CD14-positive monocyte (primary cell): Measurements from ENCODE around the gene RPS6KA4. TPM values are rescaled to one million over a fixed set of nuclear protein-coding genes. Genes with fewer than 3 reads are reported as not detected.
A peak's percentile ranks its signal among the peaks of the same experiment; 100 is the strongest.

ENCODE experiments used
- DNase-seq, 3 donors: peaks; one replicate each; pipeline ENCODE4 v3.0.0-alpha.2; 2011 to 2022
- H2AFZ ChIP-seq: 2 replicates; pipeline ENCODE4 v1.6.0; 2012; ENCODE audit warnings: mild to moderate bottlenecking, low read depth, low read length, inconsistent platforms; ENCODE audit not compliant: insufficient read depth, poor library complexity, severe bottlenecking
- H3K27ac ChIP-seq, 2 donors: 1 replicate in 1 of 2; 2 replicates in 1 of 2; pipeline ENCODE4 v1.5.1; 2012 to 2013; ENCODE audit warnings: low read length in 2 of 2, control low read depth in 1 of 2, inconsistent platforms in 1 of 2, low read depth in 1 of 2, mild to moderate bottlenecking in 1 of 2
- H3K27me3 ChIP-seq, 2 donors: one replicate each; pipeline versions ENCODE4 v1.6.0 to v1.6.1; 2011 to 2013; ENCODE audit warnings: low read length in 2 of 2; ENCODE audit not compliant: control insufficient read depth in 2 of 2, insufficient read depth in 2 of 2
- H3K36me3 ChIP-seq, 2 donors: replicated peaks in 1 of 2; 1 replicate in 1 of 2; 2 replicates in 1 of 2; pipeline versions ENCODE4 v1.5.1 to v1.6.1; 2012 to 2013; ENCODE audit warnings: low read length in 2 of 2, control low read depth in 1 of 2, inconsistent platforms in 1 of 2, mild to moderate bottlenecking in 1 of 2; ENCODE audit not compliant: insufficient read depth in 2 of 2, control insufficient read depth in 1 of 2
- H3K4me1 ChIP-seq, 2 donors: 1 replicate in 1 of 2; 2 replicates in 1 of 2; pipeline versions ENCODE4 v1.5.1 to v1.6.1; 2012 to 2013; ENCODE audit warnings: low read length in 2 of 2, control low read depth in 1 of 2, inconsistent platforms in 1 of 2, mild to moderate bottlenecking in 1 of 2, moderate library complexity in 1 of 2; ENCODE audit not compliant: insufficient read depth in 2 of 2, control insufficient read depth in 1 of 2
- H3K4me2 ChIP-seq: replicated peaks from 2 replicates; pipeline ENCODE3; 2012; ENCODE audit warnings: low read length, moderate library complexity, mild to moderate bottlenecking; ENCODE audit not compliant: poor library complexity, severe bottlenecking; ENCODE audit errors: extremely low read depth
- H3K4me3 ChIP-seq, 3 experiments: fragments of 200-600 bp in 1 of 3; sonication (generic) in 1 of 3; replicated peaks in 1 of 3; 1 replicate in 2 of 3; 2 replicates in 1 of 3; pipeline ENCODE4 v1.5.1; 2011 to 2013; ENCODE audit warnings: low read length in 3 of 3, mild to moderate bottlenecking in 3 of 3, control low read depth in 2 of 3, low read depth in 2 of 3, inconsistent platforms in 1 of 3, moderate library complexity in 1 of 3
- H3K79me2 ChIP-seq: 2 replicates; pipeline ENCODE4 v1.6.0; 2012; ENCODE audit warnings: mild to moderate bottlenecking, control low read depth, inconsistent platforms, low read length, moderate library complexity; ENCODE audit not compliant: insufficient read depth
- H3K9ac ChIP-seq: 2 replicates; pipeline ENCODE4 v1.6.0; 2017; ENCODE audit warnings: low read length, mild to moderate bottlenecking; ENCODE audit not compliant: insufficient read depth, poor library complexity, severe bottlenecking
- H3K9me3 ChIP-seq, 2 donors: replicated peaks in 1 of 2; 1 replicate in 1 of 2; 2 replicates in 1 of 2; pipeline versions ENCODE4 v1.5.1 to v1.6.1; 2012 to 2013; ENCODE audit warnings: low read length in 2 of 2, control low read depth in 1 of 2; ENCODE audit not compliant: control insufficient read depth in 1 of 2, insufficient read depth in 1 of 2
- H4K20me1 ChIP-seq: 2 replicates; pipeline ENCODE4 v1.6.0; 2012; ENCODE audit warnings: mild to moderate bottlenecking, low read length, control low read depth, moderate library complexity; ENCODE audit not compliant: insufficient read depth
- H3K27ac Mint-ChIP-seq, 7 donors: one replicate each; pipeline ENCODE4 v1.8.0; 2020; ENCODE audit warnings: mild to moderate bottlenecking in 7 of 7, mixed read lengths in 7 of 7, moderate library complexity in 6 of 7, inconsistent platforms in 2 of 7
- H3K27me3 Mint-ChIP-seq, 3 donors: one replicate each; pipeline ENCODE4 v1.8.0; 2021 to 2022; ENCODE audit warnings: low read depth in 3 of 3, mild to moderate bottlenecking in 3 of 3, mixed read lengths in 3 of 3, moderate library complexity in 3 of 3, inconsistent platforms in 1 of 3
- H3K36me3 Mint-ChIP-seq, 2 donors: one replicate each; pipeline ENCODE4 v1.8.0; 2020; ENCODE audit warnings: mixed read lengths in 2 of 2, inconsistent platforms in 1 of 2, mild to moderate bottlenecking in 1 of 2
- H3K4me1 Mint-ChIP-seq: one replicate; pipeline ENCODE4 v1.8.0; 2020; ENCODE audit warnings: mild to moderate bottlenecking, mixed read lengths
- H3K4me3 Mint-ChIP-seq, 2 donors: one replicate each; pipeline ENCODE4 v1.8.0; 2020; ENCODE audit warnings: mild to moderate bottlenecking in 2 of 2, mixed read lengths in 2 of 2, moderate library complexity in 1 of 2
- H3K9me3 Mint-ChIP-seq, 7 donors: one replicate each; pipeline ENCODE4 v1.8.0; 2020 to 2022; ENCODE audit warnings: mixed read lengths in 7 of 7, mild to moderate bottlenecking in 6 of 7, moderate library complexity in 6 of 7, inconsistent platforms in 2 of 7
- WGBS: methylation state at CpG from one replicate; pipeline ENCODE4 v1.1.5; 2013; ENCODE audit warnings: missing lambda C conversion rate; ENCODE audit not compliant: insufficient coverage; 5-methylcytosine and 5-hydroxymethylcytosine counted together
- intact Hi-C, 2 donors: fragments of 100-400 bp; cut with micrococcal nuclease; formaldehyde crosslinking; loops; one replicate each; pipeline versions ENCODE4 v1.15.0 to v1.15.1; 2023
- polyA plus RNA-seq, 3 donors: library from polyadenylated mRNA; depleted of rRNA in 1 of 3; unstranded in 2 of 3; stranded (reverse) in 1 of 3; fragments of 300-500 nt in 2 of 3; fragments of >200 nt in 1 of 3; fragmentation: Illumina TruSeq in 2 of 3; gene quantifications; 1 replicate in 2 of 3; 2 replicates in 1 of 3; pipeline ENCODE4 v1.2.3, GENCODE V29; 2012 to 2021
- TF ChIP-seq, protein P1 (sequence below): fragments of 200-600 bp; IDR thresholded peaks from one replicate; pipeline ENCODE4 v1.8.0; 2022; ENCODE audit warnings: antibody characterized with exemption, mild to moderate bottlenecking

RPS6KA4 gene
- polyA plus RNA-seq, 3 donors: 16.2 to 110 (median 24.5) TPM

DNA sequence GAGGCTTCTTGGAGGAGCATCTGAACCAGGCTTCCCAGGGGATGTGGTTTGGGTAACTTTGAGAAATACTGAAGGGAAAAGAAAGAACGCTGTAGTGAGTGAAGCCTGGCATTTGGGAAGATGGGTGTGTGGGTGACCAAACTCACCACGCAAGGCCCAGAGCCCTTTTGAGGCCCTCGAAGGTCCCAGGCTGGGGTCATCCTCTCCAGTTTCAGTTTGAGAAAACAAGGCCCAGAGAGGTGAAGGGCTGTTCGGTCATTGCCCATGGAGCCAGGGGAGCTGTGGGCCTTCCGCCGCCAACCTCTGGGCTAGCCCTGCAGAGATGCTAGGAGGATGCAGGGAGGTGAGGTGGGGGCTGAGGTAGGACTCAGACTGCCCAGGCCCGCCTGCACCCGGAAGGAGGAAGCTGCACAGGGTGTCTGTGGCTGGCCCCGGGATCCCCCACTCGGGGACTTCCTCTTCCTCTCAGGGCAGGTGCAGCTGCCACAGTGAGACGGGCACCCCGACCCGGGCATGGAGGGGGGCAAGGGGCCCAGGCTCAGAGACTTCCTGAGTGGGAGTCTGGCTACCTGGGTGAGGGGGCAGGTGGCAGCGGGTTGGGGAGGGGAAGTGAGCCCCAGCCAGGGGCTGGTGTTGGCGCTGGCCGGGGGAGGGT is 19.1 kb upstream of the RPS6KA4 start, which contains the start of gene CCDC88B:
Gene CCDC88B, plus strand, starts transcription at position 451 of the 655 bp plus-strand sequence. Its CDS starts 63 bp downstream, at position 514.
- H3K36me3 ChIP-seq: peaks cover 19 to 20% of the 10 kb centered on the region in 2 donors
- peaks cover 23 to 35% of the 10 kb centered on the region in 2 donors for H3K36me3 Mint-ChIP-seq
- TF ChIP-seq, protein P1, sequence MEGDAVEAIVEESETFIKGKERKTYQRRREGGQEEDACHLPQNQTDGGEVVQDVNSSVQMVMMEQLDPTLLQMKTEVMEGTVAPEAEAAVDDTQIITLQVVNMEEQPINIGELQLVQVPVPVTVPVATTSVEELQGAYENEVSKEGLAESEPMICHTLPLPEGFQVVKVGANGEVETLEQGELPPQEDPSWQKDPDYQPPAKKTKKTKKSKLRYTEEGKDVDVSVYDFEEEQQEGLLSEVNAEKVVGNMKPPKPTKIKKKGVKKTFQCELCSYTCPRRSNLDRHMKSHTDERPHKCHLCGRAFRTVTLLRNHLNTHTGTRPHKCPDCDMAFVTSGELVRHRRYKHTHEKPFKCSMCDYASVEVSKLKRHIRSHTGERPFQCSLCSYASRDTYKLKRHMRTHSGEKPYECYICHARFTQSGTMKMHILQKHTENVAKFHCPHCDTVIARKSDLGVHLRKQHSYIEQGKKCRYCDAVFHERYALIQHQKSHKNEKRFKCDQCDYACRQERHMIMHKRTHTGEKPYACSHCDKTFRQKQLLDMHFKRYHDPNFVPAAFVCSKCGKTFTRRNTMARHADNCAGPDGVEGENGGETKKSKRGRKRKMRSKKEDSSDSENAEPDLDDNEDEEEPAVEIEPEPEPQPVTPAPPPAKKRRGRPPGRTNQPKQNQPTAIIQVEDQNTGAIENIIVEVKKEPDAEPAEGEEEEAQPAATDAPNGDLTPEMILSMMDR: no peak
- H2AFZ ChIP-seq: peak within 1 kb of the TSS; percentile 68
- H3K27ac Mint-ChIP-seq: peak within 1 kb of the TSS; percentile 81 to 98 (median 94)
- DNase-seq: peak; percentile 79 to 93 (median 88)
- intact Hi-C loops: loop anchor here in 1 of 2 donors (5.0 kb wide), 1 partner anchor 33 kb away; the partner anchor contains the start of gene ESRRA
- peak within 1 kb of the TSS; percentile 87 for H3K4me2 ChIP-seq
- H3K9ac ChIP-seq: peak within 1 kb of the TSS; percentile 82
- peaks cover 43% of the 10 kb centered on the region for H3K79me2 ChIP-seq
- H3K27me3 ChIP-seq: no peaks in the 10 kb centered on the region
- H4K20me1 ChIP-seq: peaks cover 44% of the 10 kb centered on the region
- H3K4me1 Mint-ChIP-seq: peaks cover 44% of the 10 kb centered on the region
- H3K9me3 ChIP-seq: no peaks in the 10 kb centered on the region
- H3K27ac ChIP-seq: peak within 1 kb of the TSS; percentile 79 to 90
- no peaks in the 10 kb centered on the region for H3K27me3 Mint-ChIP-seq
- peak within 1 kb of the TSS; percentile 67 to 93 (median 79) for H3K4me3 ChIP-seq
- H3K9me3 Mint-ChIP-seq: no peaks in the 10 kb centered on the region
- H3K4me1 ChIP-seq: peaks cover 42 to 54% of the 10 kb centered on the region in 2 donors
- WGBS: 8% methylated on average over 13 of the region's 16 CpGs
- H3K4me3 Mint-ChIP-seq: peak within 1 kb of the TSS; percentile 85 to 90

DNA sequence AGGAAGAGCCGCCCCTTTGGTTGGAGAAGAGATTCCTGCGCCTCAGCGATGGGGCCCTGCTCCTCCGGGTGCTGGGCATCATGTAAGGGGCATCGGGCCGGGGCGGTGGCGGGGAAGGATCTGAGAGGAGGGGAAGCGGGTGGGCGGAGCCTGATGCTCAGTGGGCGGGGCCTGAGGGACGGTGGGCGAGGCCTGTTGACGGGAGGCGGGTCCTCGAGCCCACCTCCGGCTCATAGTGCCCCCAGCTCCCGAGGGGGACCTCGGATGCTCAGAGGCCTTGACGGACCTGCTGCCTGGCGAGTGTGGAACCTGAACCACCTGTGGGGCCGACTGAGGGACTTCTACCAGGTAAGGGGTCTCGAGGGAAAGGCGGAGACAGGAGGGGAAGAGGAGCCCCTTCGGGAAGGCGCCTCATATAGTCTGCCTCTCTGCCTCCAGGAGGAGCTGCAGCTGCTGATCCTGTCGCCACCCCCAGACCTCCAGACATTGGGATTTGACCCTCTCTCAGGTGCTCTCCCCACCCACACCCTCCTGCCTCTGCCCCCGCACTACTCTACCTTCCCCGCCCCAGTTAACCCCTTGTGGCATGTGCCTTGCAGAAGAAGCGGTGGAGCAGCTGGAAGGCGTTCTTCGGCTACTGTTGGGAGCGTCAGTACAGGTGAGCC is 18.2 kb upstream of the RPS6KA4 start:
- Mint-ChIP-seq H3K27ac (peak overlapping the region; percentile 81 to 98 (median 94)), H3K36me3 (peaks cover 29 to 42% of the 10 kb centered on the region in 2 donors), H3K4me3 (peak overlapping the region; percentile 85 to 90), H3K27me3 (no peaks in the 10 kb centered on the region), H3K4me1 (peaks cover 43% of the 10 kb centered on the region), H3K9me3 (no peaks in the 10 kb centered on the region)
- peak overlapping the region; percentile 87 for H3K4me2 ChIP-seq
- no peaks in the 10 kb centered on the region for H3K27me3 ChIP-seq
- H2AFZ ChIP-seq: peak overlapping the region; percentile 68
- TF ChIP-seq, protein P1: no peak
- H3K79me2 ChIP-seq: peaks cover 43% of the 10 kb centered on the region
- H3K27ac ChIP-seq: peak overlapping the region; percentile 79 to 90
- peak; percentile 51 to 61 (median 55) for DNase-seq
- 4% methylated on average over 24 of the region's 33 CpGs for WGBS
- H3K36me3 ChIP-seq: peaks cover 28 to 30% of the 10 kb centered on the region in 2 donors
- H3K9ac ChIP-seq: peak overlapping the region; percentile 82
- peaks cover 53% of the 10 kb centered on the region for H4K20me1 ChIP-seq
- intact Hi-C loops: loop anchor here in 1 of 2 donors (5.0 kb wide), 1 partner anchor 34 kb away; the partner anchor contains the start of gene ESRRA
- no peaks in the 10 kb centered on the region for H3K9me3 ChIP-seq
- H3K4me3 ChIP-seq: peak overlapping the region; percentile 67 to 93 (median 79)
- peaks cover 34 to 47% of the 10 kb centered on the region in 2 donors for H3K4me1 ChIP-seq
